Upper lobe of left lung (tissue), 6 donors: ENCODE data around the gene PRAC2. TPM values are rescaled to one million over a fixed set of nuclear protein-coding genes. Genes with fewer than 3 reads are reported as not detected.

Experiments
- ATAC-seq, 2 donors: fragments of 200-7000 bp; cut with Tn5 transposase; one replicate each; pipeline ENCODE4 v1.9.1; 2022; ENCODE audit warnings: mild to moderate bottlenecking in 2 of 2, moderate library complexity in 2 of 2; ENCODE audit not compliant: low FRiP score in 2 of 2
- DNase-seq, 2 donors: peaks; one replicate each; pipeline ENCODE4 v3.0.0-alpha.2; 2019 to 2020
- H3K27ac ChIP-seq, 4 donors: fragments of 200-600 bp; sonication (generic); one replicate each; pipeline ENCODE4 v1.5.1; 2016 to 2019
- H3K27me3 ChIP-seq, 4 donors: fragments of 200-600 bp; sonication (generic); one replicate each; pipeline ENCODE4 v1.5.1; 2017 to 2019
- H3K36me3 ChIP-seq, 4 donors: fragments of 200-600 bp; sonication (generic); one replicate each; pipeline ENCODE4 v1.5.1; 2016 to 2019
- H3K4me1 ChIP-seq, 4 donors: fragments of 200-600 bp; sonication (generic); one replicate each; pipeline ENCODE4 v1.5.1; 2018 to 2019
- H3K4me3 ChIP-seq, 4 donors: fragments of 200-600 bp; sonication (generic); one replicate each; pipeline ENCODE4 v1.5.1; 2017 to 2019; ENCODE audit warnings: mild to moderate bottlenecking in 2 of 4, moderate library complexity in 1 of 4
- H3K9me3 ChIP-seq, 4 donors: fragments of 200-600 bp; sonication (generic); one replicate each; pipeline ENCODE4 v1.5.1; 2018 to 2019
- EP300 ChIP-seq, 4 donors: sonication (generic); formaldehyde crosslinking; IDR thresholded peaks; one replicate each; pipeline ENCODE4 v1.5.1; 2017; ENCODE audit warnings: antibody characterized with exemption in 4 of 4, control low read depth in 2 of 4
- POLR2A ChIP-seq, 4 donors: fragments of 450-650 bp; IDR thresholded peaks; one replicate each; pipeline ENCODE4 v1.5.1; 2016 to 2017; ENCODE audit warnings: antibody characterized with exemption in 4 of 4, mild to moderate bottlenecking in 2 of 4
- POLR2AphosphoS5 ChIP-seq, 2 donors: sonication (generic); formaldehyde crosslinking; IDR thresholded peaks; one replicate each; pipeline ENCODE4 v1.5.1; 2017; ENCODE audit warnings: antibody characterized with exemption in 2 of 2
- WGBS, 2 donors: methylation state at CpG; one replicate each; pipeline ENCODE4 v1.1.5; 2017 to 2018; 5-methylcytosine and 5-hydroxymethylcytosine counted together
- total RNA-seq, 6 donors: library from RNA; depleted of rRNA in 4 of 6; stranded (reverse); fragments of >200 nt in 4 of 6; gene quantifications; one replicate each; pipeline versions ENCODE4 v1.1.0 to v1.2.1, GENCODE V29; 2016 to 2021
- TF ChIP-seq, protein P1 (sequence below), 6 experiments: fragments of 450-650 bp in 4 of 6; fragments of 200-600 bp in 2 of 6; sonication (generic) in 2 of 6; IDR thresholded peaks; one replicate each; pipeline ENCODE4 v1.5.1; 2016 to 2019; ENCODE audit warnings: antibody characterized with exemption in 6 of 6
- donor health status: DM: no; HTN: no; CAD: no; lungs with moderate emphysema.
- donor health status: DM: no; HTN: yes; CAD: no; lungs with severe emphysema.

The PRAC2 gene
- total RNA-seq, 6 donors from 2014 or later, result not detected

DNA sequence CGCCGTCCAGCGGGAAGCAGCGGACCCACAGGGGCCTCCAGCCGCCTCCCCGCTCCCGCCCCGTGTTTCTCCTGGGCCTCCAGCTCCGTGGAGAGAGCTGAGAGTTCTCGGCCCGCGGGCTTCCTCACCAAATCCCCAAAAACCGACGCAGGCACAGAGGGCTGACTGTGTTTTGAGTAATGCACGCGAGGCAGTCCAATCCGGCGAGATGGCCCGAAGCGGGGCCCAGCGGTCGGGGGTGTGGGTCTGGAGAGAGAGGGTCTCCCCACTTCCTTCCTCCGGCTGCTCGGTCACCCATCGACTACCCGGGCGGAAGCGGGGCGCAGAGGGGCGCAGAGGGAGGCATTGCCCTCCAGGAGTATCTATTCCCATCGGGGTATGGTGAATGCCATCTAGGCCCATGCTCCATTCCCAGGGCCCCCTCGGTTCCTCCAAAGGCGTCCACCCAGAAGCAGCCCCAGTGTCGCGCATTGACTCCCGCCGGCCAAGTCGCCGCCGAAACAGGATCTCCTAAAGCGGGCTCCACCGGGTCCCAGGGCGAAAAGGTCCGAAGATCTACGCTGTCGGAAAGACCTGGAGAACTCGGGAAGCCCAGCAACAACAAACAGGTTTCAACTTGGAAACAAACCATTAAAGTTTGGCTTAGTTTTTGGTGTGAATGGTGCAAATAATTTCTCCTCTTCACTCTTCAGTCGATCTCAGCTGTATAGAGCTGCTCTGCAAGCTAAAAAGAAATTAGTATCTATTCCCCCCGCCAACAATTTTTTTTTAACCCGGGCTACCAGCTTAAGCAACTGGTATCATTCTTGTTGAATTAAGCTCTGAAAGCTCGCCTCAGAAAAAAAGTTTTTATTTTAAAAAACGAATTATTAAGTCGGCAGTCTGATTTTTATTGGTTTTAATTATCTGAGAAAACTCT lies 24.7 kb downstream of the PRAC2 start:
- H3K36me3 ChIP-seq, result no peaks in the 10 kb centered on the region
- 14% methylated on average over 12 to 37 of the region's 53 CpGs for WGBS, 2 donors
- H3K4me1 ChIP-seq, result peaks cover 0 to 14% (median 1%) of the 10 kb centered on the region in 4 donors
- H3K4me3 ChIP-seq, result no peak overlapping the region
- TF ChIP-seq EP300 (IDR thresholded peaks at IDR 0.05), result no peak
- TF ChIP-seq, protein P1, sequence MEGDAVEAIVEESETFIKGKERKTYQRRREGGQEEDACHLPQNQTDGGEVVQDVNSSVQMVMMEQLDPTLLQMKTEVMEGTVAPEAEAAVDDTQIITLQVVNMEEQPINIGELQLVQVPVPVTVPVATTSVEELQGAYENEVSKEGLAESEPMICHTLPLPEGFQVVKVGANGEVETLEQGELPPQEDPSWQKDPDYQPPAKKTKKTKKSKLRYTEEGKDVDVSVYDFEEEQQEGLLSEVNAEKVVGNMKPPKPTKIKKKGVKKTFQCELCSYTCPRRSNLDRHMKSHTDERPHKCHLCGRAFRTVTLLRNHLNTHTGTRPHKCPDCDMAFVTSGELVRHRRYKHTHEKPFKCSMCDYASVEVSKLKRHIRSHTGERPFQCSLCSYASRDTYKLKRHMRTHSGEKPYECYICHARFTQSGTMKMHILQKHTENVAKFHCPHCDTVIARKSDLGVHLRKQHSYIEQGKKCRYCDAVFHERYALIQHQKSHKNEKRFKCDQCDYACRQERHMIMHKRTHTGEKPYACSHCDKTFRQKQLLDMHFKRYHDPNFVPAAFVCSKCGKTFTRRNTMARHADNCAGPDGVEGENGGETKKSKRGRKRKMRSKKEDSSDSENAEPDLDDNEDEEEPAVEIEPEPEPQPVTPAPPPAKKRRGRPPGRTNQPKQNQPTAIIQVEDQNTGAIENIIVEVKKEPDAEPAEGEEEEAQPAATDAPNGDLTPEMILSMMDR (IDR thresholded peaks at IDR 0.05), result no peak
- no peak for TF ChIP-seq POLR2A (IDR thresholded peaks at IDR 0.05)
- no peak for TF ChIP-seq POLR2AphosphoS5 (IDR thresholded peaks at IDR 0.05)
- H3K9me3 ChIP-seq, result no peaks in the 10 kb centered on the region
- ATAC-seq, result peak in 1 of 2 donors; percentile 17
- H3K27me3 ChIP-seq, result peaks cover 3 to 87% (median 51%) of the 10 kb centered on the region in 4 donors
- DNase-seq, result peak in 1 of 2 donors; percentile 82
- H3K27ac ChIP-seq, result no peak overlapping the region

DNA sequence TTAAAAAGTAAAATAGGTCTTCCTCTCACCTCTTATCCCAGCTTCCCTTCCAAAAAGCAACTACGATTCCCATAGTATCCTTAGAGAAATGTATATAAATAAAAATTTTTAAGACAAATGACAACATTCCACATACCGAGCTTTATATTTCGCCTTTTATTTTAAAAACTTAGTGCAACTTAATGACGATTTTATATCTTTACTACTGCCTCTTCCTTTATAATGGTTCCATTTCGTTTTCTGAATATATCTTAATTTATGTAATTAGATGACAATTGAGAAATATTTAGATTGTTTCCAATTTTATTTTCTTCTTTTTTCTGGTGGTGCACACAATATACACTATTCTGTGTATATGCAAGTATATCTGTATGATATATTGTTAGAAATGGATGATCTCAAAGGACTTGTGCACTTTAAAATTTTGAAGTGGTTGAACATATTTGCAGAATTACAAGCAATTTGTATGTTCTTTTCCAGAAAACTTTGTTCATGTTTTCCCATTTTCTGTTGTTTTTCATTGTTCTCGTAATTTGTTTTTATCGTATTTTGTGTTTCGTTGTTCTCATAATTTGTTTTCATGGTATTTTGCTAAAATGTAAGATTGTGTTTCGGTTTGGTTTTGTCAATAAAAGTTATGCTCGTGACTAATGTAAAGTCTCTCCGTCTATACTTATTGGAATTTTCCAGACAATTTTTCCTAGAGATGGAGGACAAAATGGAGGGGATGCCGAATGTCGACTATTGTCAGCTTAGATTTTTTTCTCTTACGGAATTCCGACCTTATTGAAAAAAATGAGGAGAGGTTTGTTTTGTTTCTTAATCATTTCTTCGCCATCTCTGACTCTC lies 26.0 kb downstream of the PRAC2 start:
- Histone ChIP-seq H3K4me1 (peaks cover 0 to 14% (median 1%) of the 10 kb centered on the region in 4 donors), H3K36me3 (no peaks in the 10 kb centered on the region), H3K4me3 (no peak overlapping the region), H3K27ac (no peak overlapping the region), H3K27me3 (peaks cover 3 to 90% (median 54%) of the 10 kb centered on the region in 4 donors), H3K9me3 (no peaks in the 10 kb centered on the region)
- ATAC-seq (no peak), DNase-seq (no peak)
- TF ChIP-seq EP300 (IDR thresholded peaks at IDR 0.05) (no peak), POLR2AphosphoS5 (IDR thresholded peaks at IDR 0.05) (no peak), POLR2A (IDR thresholded peaks at IDR 0.05) (no peak)
- TF ChIP-seq, protein P1 (IDR thresholded peaks at IDR 0.05), result no peak
- WGBS, 2 donors, result 25 to 27% methylated on average over 16 of the region's 16 CpGs

DNA sequence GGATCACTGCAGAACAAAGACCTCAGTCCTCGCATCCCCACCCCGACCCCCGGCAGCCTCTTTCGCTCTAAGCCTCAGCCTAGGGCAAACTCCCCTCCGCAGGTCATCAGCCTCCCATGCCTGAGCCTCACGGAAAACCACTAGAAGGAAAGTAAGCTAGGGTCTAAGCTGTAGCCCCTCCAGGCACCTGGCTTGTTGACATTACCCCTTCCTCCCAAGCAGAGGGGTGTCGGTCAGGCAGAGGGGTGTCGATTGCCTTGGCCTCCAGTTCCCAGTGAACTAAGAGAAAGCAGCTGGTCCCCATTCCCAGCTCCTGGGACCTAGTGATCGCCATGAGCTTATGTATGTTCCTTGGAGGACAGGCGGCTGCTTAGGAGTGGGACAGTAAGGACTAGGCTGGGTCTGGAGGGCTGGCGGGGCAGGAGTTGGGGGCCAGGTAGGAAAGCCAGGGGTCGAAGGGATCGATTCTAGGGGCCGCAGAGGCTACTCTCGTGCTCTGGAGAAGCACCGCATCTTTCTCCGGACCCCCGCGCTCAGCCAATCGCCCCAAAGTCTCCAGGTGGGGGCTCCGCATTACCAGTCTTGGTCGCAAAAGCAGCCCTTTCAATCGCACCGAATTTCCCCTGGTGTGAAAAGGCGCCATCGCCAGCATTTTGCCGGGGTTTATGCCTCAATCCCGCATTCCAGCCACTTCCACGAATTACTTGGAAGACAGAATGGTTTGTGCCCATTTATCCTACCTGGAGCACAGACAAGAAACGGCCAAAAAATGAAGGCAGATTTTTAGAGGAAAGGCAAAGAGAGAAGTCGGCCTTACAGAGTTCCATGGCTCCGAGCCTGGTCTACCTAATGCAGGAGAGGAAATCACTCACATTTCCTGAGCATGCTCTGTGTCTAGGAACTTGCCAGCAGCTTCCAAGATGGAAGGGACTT lies 26.9 kb downstream of the PRAC2 start:
- no peak for ATAC-seq
- WGBS, 2 donors, result 7 to 13% methylated on average over 27 to 32 of the region's 32 CpGs

DNA sequence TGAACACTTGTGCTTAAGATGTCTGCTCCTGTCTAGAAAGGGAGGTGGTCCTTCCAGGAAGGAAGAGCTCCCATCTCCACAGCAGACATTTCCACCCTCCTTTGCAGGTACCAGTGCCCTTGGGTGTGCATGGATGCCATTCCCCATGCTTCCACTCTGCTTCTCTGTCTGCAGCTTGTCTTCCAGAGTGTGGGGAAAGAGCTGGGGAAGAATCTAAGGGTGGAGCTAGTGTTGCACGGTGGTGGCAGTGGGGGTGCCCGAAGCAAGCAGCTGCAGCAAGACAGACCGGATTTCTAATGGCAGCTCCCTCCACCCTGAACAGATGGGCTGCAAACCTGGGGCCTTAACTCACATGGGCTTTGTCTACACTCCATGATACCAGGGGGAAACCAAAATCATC lies 28.2 kb downstream of the PRAC2 start:
- H3K4me3 ChIP-seq, result no peak overlapping the region
- no peaks in the 10 kb centered on the region for H3K9me3 ChIP-seq
- 0 to 10% methylated on average over 3 of the region's 3 CpGs for WGBS, 2 donors
- TF ChIP-seq EP300 (IDR thresholded peaks at IDR 0.05) (no peak), POLR2A (IDR thresholded peaks at IDR 0.05) (no peak), POLR2AphosphoS5 (IDR thresholded peaks at IDR 0.05) (no peak)
- TF ChIP-seq, protein P1 (IDR thresholded peaks at IDR 0.05), result no peak
- H3K27me3 ChIP-seq, result peaks cover 3 to 92% (median 62%) of the 10 kb centered on the region in 4 donors
- ATAC-seq, result no peak
- no peaks in the 10 kb centered on the region for H3K36me3 ChIP-seq
- H3K4me1 ChIP-seq, result peaks cover 0 to 29% (median 8%) of the 10 kb centered on the region in 4 donors
- no peak overlapping the region for H3K27ac ChIP-seq
- DNase-seq, result no peak

More for the DNA sequence above, 26.9 kb downstream of the PRAC2 start:
- Histone ChIP-seq H3K36me3 (no peaks in the 10 kb centered on the region), H3K4me1 (peaks cover 0 to 22% (median 5%) of the 10 kb centered on the region in 4 donors), H3K9me3 (no peaks in the 10 kb centered on the region), H3K27ac (no peak overlapping the region), H3K4me3 (no peak overlapping the region), H3K27me3 (peaks cover 3 to 95% (median 59%) of the 10 kb centered on the region in 4 donors)
- TF ChIP-seq POLR2AphosphoS5 (IDR thresholded peaks at IDR 0.05) (no peak), POLR2A (IDR thresholded peaks at IDR 0.05) (no peak), EP300 (IDR thresholded peaks at IDR 0.05) (no peak)
- TF ChIP-seq, protein P1 (IDR thresholded peaks at IDR 0.05), result no peak
- DNase-seq, result no peak
